WTC11 (cell line): Measurements from ENCODE around the gene PCDHGC5. TPM values are rescaled to one million over a fixed set of nuclear protein-coding genes. Genes with fewer than 3 reads are reported as not detected.

ENCODE experiments used
- ATAC-seq: fragments of 200-7000 bp; cut with Tn5 transposase; 2 replicates; pipeline ENCODE4 v1.10.0; 2021; ENCODE audit warnings: mild to moderate bottlenecking, moderate library complexity
- CTCF ChIA-PET: fragments of 300-600 bp; sonication (Branson Sonifier 250); formaldehyde crosslinking; loops from one replicate; lab custom pipeline; 2021; ENCODE audit warnings: antibody characterized with exemption; lab: Charles Lee
- POLR2A ChIA-PET: fragments of 350-600 bp; sonication (Branson Sonifier 250); formaldehyde crosslinking; loops from one replicate; lab custom pipeline; 2021; ENCODE audit warnings: antibody characterized with exemption; lab: Charles Lee
- DNase-seq: peaks from one replicate; pipeline ENCODE4 v3.0.0; 2021; ENCODE audit warnings: low spot score
- H3K27ac Mint-ChIP-seq: 2 replicates; pipeline ENCODE4 v1.8.0; 2021; ENCODE audit warnings: mixed read lengths
- H3K27me3 Mint-ChIP-seq: 2 replicates; pipeline ENCODE4 v1.8.0; 2021; ENCODE audit warnings: low read depth, mild to moderate bottlenecking, moderate library complexity, mixed read lengths
- H3K36me3 Mint-ChIP-seq: 2 replicates; pipeline ENCODE4 v1.8.0; 2021; ENCODE audit warnings: mixed read lengths
- H3K4me1 Mint-ChIP-seq: 2 replicates; pipeline ENCODE4 v1.8.0; 2022; ENCODE audit warnings: mixed read lengths
- H3K4me3 Mint-ChIP-seq: 2 replicates; pipeline ENCODE4 v1.8.0; 2021; ENCODE audit warnings: mild to moderate bottlenecking, moderate library complexity, mixed read lengths
- H3K9me3 Mint-ChIP-seq: 2 replicates; pipeline ENCODE4 v1.8.0; 2021; ENCODE audit warnings: mixed read lengths
- ATF3 ChIP-seq: sonication (generic); formaldehyde crosslinking; conservative IDR thresholded peaks from 2 replicates; pipeline ENCODE4 v1.8.1; 2022; ENCODE audit warnings: mild to moderate bottlenecking, missing genetic modification reagents
- CBFB ChIP-seq: sonication (generic); formaldehyde crosslinking; IDR thresholded peaks from 2 replicates; pipeline ENCODE4 v1.8.1; 2022; ENCODE audit warnings: mild to moderate bottlenecking, low read depth, missing genetic modification reagents
- CTCF ChIP-seq: fragments of 200-600 bp; IDR thresholded peaks from 2 replicates; pipeline ENCODE4 v1.8.0; 2022; ENCODE audit warnings: antibody characterized with exemption
- ESRRA ChIP-seq: sonication (generic); formaldehyde crosslinking; IDR thresholded peaks from 2 replicates; pipeline ENCODE4 v1.8.1; 2022; ENCODE audit warnings: mild to moderate bottlenecking, missing genetic modification reagents, borderline replicate concordance
- GRHL2 ChIP-seq: fragments of 250-450 bp; sonication (Bioruptor Pico); IDR thresholded peaks from 2 replicates; pipeline ENCODE4 v1.8.0; 2022; ENCODE audit warnings: mild to moderate bottlenecking, moderate library complexity; ENCODE audit not compliant: insufficient replicate concordance, severe bottlenecking
- KAT7 ChIP-seq: sonication (generic); formaldehyde crosslinking; IDR thresholded peaks from 2 replicates; pipeline ENCODE4 v1.8.1; 2023; ENCODE audit warnings: missing genetic modification reagents, mild to moderate bottlenecking, borderline replicate concordance
- MLX ChIP-seq: sonication (generic); formaldehyde crosslinking; IDR thresholded peaks from 2 replicates; pipeline ENCODE4 v1.8.1; 2023; ENCODE audit warnings: mild to moderate bottlenecking, missing genetic modification reagents, moderate library complexity
- RELA ChIP-seq: sonication (generic); formaldehyde crosslinking; IDR thresholded peaks from 2 replicates; pipeline ENCODE4 v1.8.1; 2022; ENCODE audit warnings: missing genetic modification reagents, mild to moderate bottlenecking, borderline replicate concordance
- STAT6 ChIP-seq: sonication (generic); formaldehyde crosslinking; conservative IDR thresholded peaks from 2 replicates; pipeline ENCODE4 v1.8.1; 2023; ENCODE audit warnings: mild to moderate bottlenecking, low read depth, missing genetic modification reagents, moderate library complexity
- TEAD1 ChIP-seq: sonication (generic); formaldehyde crosslinking; IDR thresholded peaks from 2 replicates; pipeline ENCODE4 v1.8.0; 2022; ENCODE audit warnings: mild to moderate bottlenecking, missing genetic modification reagents
- ZMAT4 ChIP-seq: fragments of 250-450 bp; sonication (Bioruptor Pico); IDR thresholded peaks from 2 replicates; pipeline ENCODE4 v1.9.0; 2021; ENCODE audit warnings: mild to moderate bottlenecking
- ZNF532 ChIP-seq: fragments of 250-450 bp; sonication (Bioruptor Pico); IDR thresholded peaks from 2 replicates; pipeline ENCODE4 v1.9.0; 2021; ENCODE audit warnings: mild to moderate bottlenecking, borderline replicate concordance
- total RNA-seq: library from RNA; stranded (reverse); gene quantifications from 3 replicates; pipeline ENCODE4 v1.2.3, GENCODE V29; 2021

PCDHGC5 gene
- total RNA-seq, 1 experiment from 2014 or later: 1.5 TPM

- no peak overlapping the region for H3K27ac Mint-ChIP-seq
Measured at GRCh38 chr5:141477044-141477575, 11.8 kb upstream of the PCDHGC5 start.

GRCh38 chr5:141477815-141478214, 11.1 kb upstream of the PCDHGC5 start:
- peak overlapping the region; percentile 50 for H3K4me3 Mint-ChIP-seq
- H3K9me3 Mint-ChIP-seq: peaks cover 2% of the 10 kb centered on the region; the same call in 1 of the 2 replicates
- H3K4me1 Mint-ChIP-seq: peaks cover 43% of the 10 kb centered on the region
- POLR2A ChIA-PET: interaction anchor here (1.3 to 1.4 kb wide), 2 partner anchors 11 to 36 kb away, joined by 6 to 7 read pairs; partner anchors contain the start of gene PCDHGC5
- no peak for DNase-seq
- no peak overlapping the region for H3K27ac Mint-ChIP-seq
- ATAC-seq: no peak
- CTCF ChIA-PET: interaction anchor here (0.8 to 5.2 kb wide), 48 partner anchors 8 to 463 kb away, joined by 3 to 113 read pairs (median 6); partner anchors contain the start of genes PCDHB11, PCDHB14, PCDHB15 and PCDHB16
- H3K36me3 Mint-ChIP-seq: peaks cover 7% of the 10 kb centered on the region
- H3K27me3 Mint-ChIP-seq: peaks cover 28% of the 10 kb centered on the region
- TF ChIP-seq ESRRA (CRISPR knock-in tag): no peak
- no peak for TF ChIP-seq ATF3 (CRISPR knock-in tag)
- TF ChIP-seq STAT6: no peak
- TF ChIP-seq CBFB (CRISPR knock-in tag): no peak
- no peak for TF ChIP-seq GRHL2 (CRISPR knock-in tag)
- no peak for TF ChIP-seq MLX (CRISPR knock-in tag)
- no peak for TF ChIP-seq KAT7
- TF ChIP-seq TEAD1 (CRISPR knock-in tag): no peak
- TF ChIP-seq RELA (CRISPR knock-in tag): no peak

More at GRCh38 chr5:141477044-141477575, 11.8 kb upstream of the PCDHGC5 start:
- DNase-seq (no peak), ATAC-seq (no peak)
- CTCF ChIA-PET: interaction anchor here (0.7 to 5.2 kb wide), 28 partner anchors 8 to 290 kb away, joined by 3 to 113 read pairs (median 14); partner anchors contain the start of genes DIAPH1, PCDHB15, PCDHB9 and PCDHGA10
- H3K36me3 Mint-ChIP-seq: peaks cover 7% of the 10 kb centered on the region
- peaks cover 2% of the 10 kb centered on the region; the same call in 1 of the 2 replicates for H3K9me3 Mint-ChIP-seq
- POLR2A ChIA-PET: interaction anchor here (0.9 to 1.4 kb wide), 2 partner anchors 8 to 31 kb away, joined by 3 to 4 read pairs; partner anchors contain the start of gene PCDHGC4
- TF ChIP-seq ZMAT4 (CRISPR knock-in tag) (no peak), CTCF (no peak), ZNF532 (CRISPR knock-in tag) (no peak)
- peaks cover 37% of the 10 kb centered on the region for H3K4me1 Mint-ChIP-seq
- H3K4me3 Mint-ChIP-seq: peak overlapping the region; percentile 92
- H3K27me3 Mint-ChIP-seq: peaks cover 28% of the 10 kb centered on the region
